GM23248 (cell line): ENCODE measurements around the gene MPPED2. TPM values are rescaled to one million over a fixed set of nuclear protein-coding genes. Genes with fewer than 3 reads are reported as not detected.

Experiments used
- DNase-seq: peaks from one replicate; pipeline ENCODE4 v3.0.0-alpha.2; 2015
- H2AFZ ChIP-seq: fragments of 200-600 bp; sonication (generic); 2 replicates; pipeline ENCODE4 v1.6.1; 2016; ENCODE audit warnings: antibody characterized with exemption
- H3F3A ChIP-seq: fragments of 200-600 bp; sonication (generic); 2 replicates; pipeline ENCODE4 v1.6.1; 2016; ENCODE audit warnings: mild to moderate bottlenecking, antibody characterized with exemption, mixed run types; ENCODE audit not compliant: insufficient read depth
- H3K27ac ChIP-seq: fragments of 200-600 bp; sonication (generic); 2 replicates; pipeline ENCODE4 v1.5.1; 2016; ENCODE audit warnings: mild to moderate bottlenecking
- H3K27me3 ChIP-seq: fragments of 200-600 bp; sonication (generic); replicated peaks from 2 replicates; pipeline ENCODE4 v1.6.1; 2016; ENCODE audit warnings: mild to moderate bottlenecking; ENCODE audit not compliant: insufficient read depth
- H3K36me3 ChIP-seq: fragments of 200-600 bp; sonication (generic); 2 replicates; pipeline ENCODE4 v1.6.1; 2016; ENCODE audit warnings: low read depth, mild to moderate bottlenecking
- H3K4me1 ChIP-seq: fragments of 200-600 bp; sonication (generic); 2 replicates; pipeline ENCODE4 v1.6.1; 2016; ENCODE audit warnings: mild to moderate bottlenecking; ENCODE audit not compliant: insufficient read depth
- H3K4me2 ChIP-seq: fragments of 200-600 bp; sonication (generic); one replicate; pipeline ENCODE4 v1.6.1; 2016; ENCODE audit warnings: mild to moderate bottlenecking; ENCODE audit not compliant: unreplicated experiment
- H3K4me3 ChIP-seq: fragments of 200-600 bp; sonication (generic); 2 replicates; pipeline ENCODE4 v1.5.1; 2016; ENCODE audit warnings: mild to moderate bottlenecking
- H3K79me2 ChIP-seq: fragments of 200-600 bp; sonication (generic); 2 replicates; pipeline ENCODE4 v1.6.1; 2016; ENCODE audit warnings: mild to moderate bottlenecking; ENCODE audit not compliant: insufficient read depth
- H3K9ac ChIP-seq: fragments of 200-600 bp; sonication (generic); 2 replicates; pipeline ENCODE4 v1.6.1; 2016; ENCODE audit warnings: mild to moderate bottlenecking
- H3K9me2 ChIP-seq: fragments of 200-600 bp; sonication (generic); 2 replicates; pipeline ENCODE4 v1.6.1; 2016; ENCODE audit warnings: mixed run types, mild to moderate bottlenecking, moderate library complexity; ENCODE audit not compliant: insufficient read depth
- H3K9me3 ChIP-seq: fragments of 200-600 bp; sonication (generic); one replicate; pipeline ENCODE4 v1.6.1; 2017; ENCODE audit warnings: low read depth
- H4K20me1 ChIP-seq: fragments of 200-600 bp; sonication (generic); 2 replicates; pipeline ENCODE4 v1.6.0; 2016; ENCODE audit not compliant: insufficient read depth
- EZH2 ChIP-seq: fragments of 200-600 bp; sonication (generic); IDR thresholded peaks from 2 replicates; pipeline ENCODE4 v1.6.1; 2018; ENCODE audit warnings: antibody characterized with exemption, mild to moderate bottlenecking; ENCODE audit not compliant: insufficient read depth, poor library complexity, severe bottlenecking
- EZH2phosphoT487 ChIP-seq: fragments of 200-600 bp; sonication (generic); IDR thresholded peaks from 2 replicates; pipeline ENCODE4 v1.6.1; 2018; ENCODE audit warnings: antibody characterized with exemption, moderate library complexity, mild to moderate bottlenecking, low read depth; ENCODE audit not compliant: insufficient read depth
- WGBS, 2 experiments: methylation state at CpG; one replicate each; pipeline ENCODE4 v1.1.6; 2015 to 2017; ENCODE audit warnings: low lambda C conversion rate in 2 of 2, low coverage in 1 of 2; ENCODE audit errors: missing lambda C conversion rate in 2 of 2; 5-methylcytosine and 5-hydroxymethylcytosine counted together
- in situ Hi-C: fragments of 300-500 bp; cut with MboI; formaldehyde crosslinking; loops from 2 replicates; pipeline ENCODE4 v1.15.0; 2020
- polyA plus RNA-seq: library from polyadenylated mRNA; unstranded; fragments of >200 nt; fragmentation: Nextera tagmentation; extraction: Ambion mirVana; gene quantifications from 2 replicates; pipeline ENCODE4 v1.2.1, GENCODE V29; 2016
- total RNA-seq: library from RNA; depleted of rRNA; stranded (reverse); fragments of >200 nt; shearing (Covaris generic); gene quantifications from 2 replicates; pipeline ENCODE4 v1.2.3, GENCODE V29; 2014

The MPPED2 gene
- total and polyA plus RNA-seq, 2 experiments from 2014 or later = not detected

DNA sequence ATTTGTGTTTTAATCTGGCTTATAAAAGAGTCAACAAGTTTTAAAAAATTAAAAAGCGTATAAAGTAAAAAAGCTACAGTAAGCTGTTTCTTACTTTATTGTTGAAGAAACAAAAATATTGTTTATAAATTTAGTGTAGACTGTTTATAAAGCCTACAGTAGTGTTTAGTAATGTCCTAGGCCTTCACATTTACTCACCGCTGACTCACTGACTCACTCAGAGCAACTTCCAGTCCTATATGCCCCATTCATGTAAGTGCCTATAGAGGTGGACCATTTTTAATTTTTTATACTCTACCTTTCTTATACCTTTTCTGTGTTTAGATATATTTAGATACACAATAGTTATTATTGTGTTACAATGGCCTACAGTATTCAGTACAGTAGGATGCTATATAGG is 12.2 kb downstream of the MPPED2 start:
- no peak overlapping the region for H3K4me3 ChIP-seq
- TF ChIP-seq EZH2phosphoT487 (no peak), EZH2 (no peak)
- no peak for DNase-seq
- H3K9ac ChIP-seq = no peak overlapping the region
- H3K9me2 ChIP-seq = no peaks in the 10 kb centered on the region
- no peaks in the 10 kb centered on the region for H3K27me3 ChIP-seq
- H4K20me1 ChIP-seq = no peaks in the 10 kb centered on the region
- H3K79me2 ChIP-seq = no peaks in the 10 kb centered on the region
- no peaks in the 10 kb centered on the region for H3K4me1 ChIP-seq
- H3K36me3 ChIP-seq = no peaks in the 10 kb centered on the region
- no peaks in the 10 kb centered on the region for H3K9me3 ChIP-seq
- H3K4me2 ChIP-seq = no peak overlapping the region
- in situ Hi-C loops = no loop called here
- no peak overlapping the region for H2AFZ ChIP-seq
- H3K27ac ChIP-seq = no peak overlapping the region
- no peaks in the 10 kb centered on the region for H3F3A ChIP-seq
- 83 to 85% methylated on average over 2 of the region's 2 CpGs for whole genome bisulfite sequencing, 2 experiments

- H3K36me3 ChIP-seq = no peaks in the 10 kb centered on the region
- no peaks in the 10 kb centered on the region for H3K9me3 ChIP-seq
- H4K20me1 ChIP-seq = no peaks in the 10 kb centered on the region
- H3K27ac ChIP-seq = no peak overlapping the region
- DNase-seq = no peak
- H2AFZ ChIP-seq = no peak overlapping the region
- no peaks in the 10 kb centered on the region for H3K79me2 ChIP-seq
- TF ChIP-seq EZH2 (no peak), EZH2phosphoT487 (no peak)
- H3F3A ChIP-seq = no peaks in the 10 kb centered on the region
- H3K4me2 ChIP-seq = no peak overlapping the region
- H3K4me3 ChIP-seq = no peak overlapping the region
- WGBS, 2 experiments = 10 to 11% methylated on average over 8 of the region's 8 CpGs
- no peak overlapping the region for H3K9ac ChIP-seq
- no peaks in the 10 kb centered on the region for H3K27me3 ChIP-seq
- H3K4me1 ChIP-seq = no peaks in the 10 kb centered on the region
- in situ Hi-C loops = no loop called here
- H3K9me2 ChIP-seq = no peaks in the 10 kb centered on the region
Measured at GRCh38 chr11:30568931-30569330, 17.2 kb downstream of the MPPED2 start.

DNA sequence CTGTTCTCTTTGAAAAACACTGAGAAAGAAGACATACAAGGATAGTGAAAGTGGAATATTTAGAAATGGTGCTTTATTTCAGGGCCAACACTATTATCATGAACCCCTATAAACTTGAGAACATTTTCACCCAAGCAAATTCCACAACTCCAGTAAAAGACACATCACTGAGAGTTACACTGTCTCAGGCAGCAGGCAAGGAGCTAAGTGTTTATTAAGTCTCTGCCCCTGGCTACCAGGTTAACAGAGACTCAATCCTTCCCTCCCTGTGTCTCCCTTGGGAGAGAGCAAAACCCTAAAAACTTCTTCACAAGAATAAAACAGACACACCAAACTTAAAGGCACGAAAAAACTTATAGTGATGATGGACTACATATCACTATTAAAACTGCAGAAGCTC is 18.5 kb downstream of the MPPED2 start:
- Histone ChIP-seq H3K36me3 (no peaks in the 10 kb centered on the region), H4K20me1 (no peaks in the 10 kb centered on the region), H3K4me1 (no peaks in the 10 kb centered on the region), H3K4me3 (no peak overlapping the region), H3K27ac (no peak overlapping the region), H2AFZ (no peak overlapping the region), H3K9ac (no peak overlapping the region), H3K9me2 (no peaks in the 10 kb centered on the region), H3K9me3 (no peaks in the 10 kb centered on the region), H3K27me3 (no peaks in the 10 kb centered on the region), H3K4me2 (no peak overlapping the region), H3K79me2 (no peaks in the 10 kb centered on the region), H3F3A (no peaks in the 10 kb centered on the region)
- TF ChIP-seq EZH2phosphoT487 = no peak
- no peak for TF ChIP-seq EZH2
- DNase-seq = no peak
- in situ Hi-C loops = no loop called here
- WGBS, 2 experiments = 24 to 35% methylated on average over 1 of the region's 1 CpG

GRCh38 chr11:30567120-30567519 is 19.0 kb downstream of the MPPED2 start:
- Histone ChIP-seq H3K4me3 (no peak overlapping the region), H3K36me3 (no peaks in the 10 kb centered on the region), H3K9ac (no peak overlapping the region), H3F3A (no peaks in the 10 kb centered on the region), H3K4me1 (no peaks in the 10 kb centered on the region), H2AFZ (no peak overlapping the region), H3K9me3 (no peaks in the 10 kb centered on the region), H3K4me2 (no peak overlapping the region), H3K27me3 (no peaks in the 10 kb centered on the region), H4K20me1 (no peaks in the 10 kb centered on the region), H3K9me2 (no peaks in the 10 kb centered on the region), H3K79me2 (no peaks in the 10 kb centered on the region), H3K27ac (no peak overlapping the region)
- WGBS, 2 experiments = 2 to 8% methylated on average over 5 of the region's 5 CpGs
- no peak for DNase-seq
- in situ Hi-C loops = no loop called here
- TF ChIP-seq EZH2phosphoT487 = no peak
- TF ChIP-seq EZH2 = no peak

DNA sequence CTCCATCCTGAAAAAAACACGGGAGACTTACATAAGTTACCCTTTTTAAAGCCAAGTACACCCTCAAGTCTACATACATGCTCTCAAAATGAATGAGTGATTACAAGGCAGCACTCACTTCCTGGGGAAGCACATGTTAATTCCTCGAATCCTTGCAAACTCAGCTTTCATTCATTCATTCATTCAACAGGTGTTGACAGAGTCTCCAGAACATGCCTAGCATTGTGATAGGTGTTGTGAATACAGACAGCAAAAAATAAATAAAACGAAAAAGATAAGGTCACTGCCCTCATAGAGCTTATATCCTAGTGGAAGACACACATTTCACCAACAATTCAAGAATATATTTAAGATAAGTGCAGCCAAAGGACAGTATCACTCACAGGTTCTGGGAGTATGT is 19.7 kb downstream of the MPPED2 start:
- 34 to 36% methylated on average over 3 of the region's 3 CpGs for WGBS, 2 experiments
- no peak for TF ChIP-seq EZH2
- TF ChIP-seq EZH2phosphoT487 = no peak
- Histone ChIP-seq H3K4me2 (no peak overlapping the region), H3K36me3 (no peaks in the 10 kb centered on the region), H3K27ac (no peak overlapping the region), H3K9ac (no peak overlapping the region), H4K20me1 (no peaks in the 10 kb centered on the region), H3K9me2 (no peaks in the 10 kb centered on the region), H3K79me2 (no peaks in the 10 kb centered on the region), H3K4me3 (no peak overlapping the region), H3K9me3 (no peaks in the 10 kb centered on the region), H3K27me3 (no peaks in the 10 kb centered on the region), H3K4me1 (no peaks in the 10 kb centered on the region), H3F3A (no peaks in the 10 kb centered on the region), H2AFZ (no peak overlapping the region)
- no peak for DNase-seq
- in situ Hi-C loops = no loop called here
